Omental fat pad (tissue), 4 donors: ENCODE data around the gene HEATR5A. TPM values are rescaled to one million over a fixed set of nuclear protein-coding genes. Genes with fewer than 3 reads are reported as not detected.
"Not testable (repeated sequence)": the region's sequence is repeated elsewhere in the genome, so short reads cannot be mapped to it uniquely, and the experiment has no call there.

Experiments used
- ATAC-seq: fragments of 150-250 bp; one replicate; pipeline ENCODE4 v1.9.1; 2016; ENCODE audit warnings: mild to moderate bottlenecking, moderate library complexity; ENCODE audit not compliant: low FRiP score
- DNase-seq: peaks from one replicate; pipeline ENCODE4 v3.0.0-alpha.2; 2019; ENCODE audit warnings: low spot score
- CTCF ChIP-seq, 3 donors: fragments of 450-650 bp; IDR thresholded peaks; one replicate each; pipeline ENCODE4 v1.5.1; 2016 to 2017; ENCODE audit warnings: antibody characterized with exemption in 3 of 3, mild to moderate bottlenecking in 3 of 3, moderate library complexity in 2 of 3
- total RNA-seq, 4 donors: library from RNA; depleted of rRNA; stranded (reverse); fragments of >200 nt; gene quantifications; one replicate each; pipeline ENCODE4 v1.1.0, GENCODE V29; 2016

HEATR5A gene
- total RNA-seq, 4 donors from 2014 or later, result 29.4 to 41.8 (median 31.9) TPM

- ATAC-seq, result no peak
- no peak for TF ChIP-seq CTCF (IDR thresholded peaks at IDR 0.05)
- DNase-seq, result no peak
These were observed 83.0 kb downstream of the HEATR5A start for GRCh38 chr14:31337331-31337730.

- TF ChIP-seq CTCF (IDR thresholded peaks at IDR 0.05), result no peak
- DNase-seq (no peak), ATAC-seq (no peak)
These were observed 83.7 kb downstream of the HEATR5A start for GRCh38 chr14:31336646-31337045.

GRCh38 chr14:31331395-31331794, 89.0 kb downstream of the HEATR5A start:
- ATAC-seq, result not testable (repeated sequence)

GRCh38 chr14:31329876-31330521, 90.4 kb downstream of the HEATR5A start:
- ATAC-seq, result not testable (repeated sequence)

More at GRCh38 chr14:31331395-31331794, 89.0 kb downstream of the HEATR5A start:
- DNase-seq, result not testable (repeated sequence)

GRCh38 chr14:31326111-31326510, 94.2 kb downstream of the HEATR5A start:
- ATAC-seq, result no peak
- no peak for DNase-seq
- TF ChIP-seq CTCF (IDR thresholded peaks at IDR 0.05), result no peak

More at GRCh38 chr14:31329876-31330521, 90.4 kb downstream of the HEATR5A start:
- not testable (repeated sequence) for DNase-seq

GRCh38 chr14:31323419-31323818, 96.9 kb downstream of the HEATR5A start:
- no peak for ATAC-seq
- DNase-seq, result no peak
- no peak for TF ChIP-seq CTCF (IDR thresholded peaks at IDR 0.05)

- ATAC-seq, result no peak
These were observed 99.2 kb downstream of the HEATR5A start for GRCh38 chr14:31320922-31321766.

More at GRCh38 chr14:31320922-31321766, 99.2 kb downstream of the HEATR5A start:
- TF ChIP-seq CTCF (IDR thresholded peaks at IDR 0.05), result no peak
- no peak for DNase-seq
